Lung (tissue), 12 donors: ENCODE results near the gene DCAF10. TPM values are rescaled to one million over a fixed set of nuclear protein-coding genes. Genes with fewer than 3 reads are reported as not detected.

Source experiments
- ATAC-seq: fragments of 200-7000 bp; cut with Tn5 transposase; one replicate; pipeline ENCODE4 v1.9.1; 2020; ENCODE audit warnings: moderate number of reproducible peaks; ENCODE audit not compliant: insufficient read depth, low FRiP score
- DNase-seq, 3 donors: peaks; one replicate each; pipeline ENCODE4 v3.0.0-alpha.2; 2013 to 2017
- H3K27ac ChIP-seq, 2 donors: one replicate each; pipeline ENCODE4 v1.5.1; 2013; ENCODE audit warnings: mild to moderate bottlenecking in 2 of 2, moderate library complexity in 2 of 2, control low read depth in 1 of 2, inconsistent platforms in 1 of 2, low read depth in 1 of 2, low read length in 1 of 2
- H3K27me3 ChIP-seq, 3 donors: one replicate each; pipeline ENCODE4 v1.5.1; 2013; ENCODE audit warnings: low read length in 2 of 3; ENCODE audit not compliant: control insufficient read depth in 3 of 3, insufficient read depth in 3 of 3
- H3K36me3 ChIP-seq, 4 donors: one replicate each; pipeline ENCODE4 v1.5.1; 2013; ENCODE audit warnings: low read length in 4 of 4, mild to moderate bottlenecking in 1 of 4, moderate library complexity in 1 of 4; ENCODE audit not compliant: control insufficient read depth in 4 of 4, insufficient read depth in 4 of 4
- H3K4me1 ChIP-seq, 5 donors: one replicate each; pipeline ENCODE4 v1.5.1; 2013; ENCODE audit warnings: low read length in 5 of 5, mild to moderate bottlenecking in 2 of 5, moderate library complexity in 1 of 5; ENCODE audit not compliant: control insufficient read depth in 5 of 5, insufficient read depth in 5 of 5
- H3K4me3 ChIP-seq: one replicate; pipeline ENCODE4 v1.5.1; 2013; ENCODE audit warnings: mild to moderate bottlenecking, control low read depth, moderate library complexity
- H3K9ac ChIP-seq, 2 donors: one replicate each; pipeline ENCODE4 v1.5.1; 2013; ENCODE audit warnings: low read length in 2 of 2, control low read depth in 1 of 2; ENCODE audit not compliant: insufficient read depth in 1 of 2
- H3K9me3 ChIP-seq, 4 donors: one replicate each; pipeline ENCODE4 v1.5.1; 2013; ENCODE audit warnings: low read length in 3 of 4, mild to moderate bottlenecking in 1 of 4, moderate library complexity in 1 of 4; ENCODE audit not compliant: control insufficient read depth in 4 of 4, insufficient read depth in 3 of 4
- CTCF ChIP-seq: IDR thresholded peaks from 2 replicates; pipeline ENCODE4 v1.5.1; 2012; ENCODE audit warnings: mild to moderate bottlenecking; ENCODE audit errors: control extremely low read depth, extremely low read depth
- WGBS, 2 donors: extraction: QIAGEN DNeasy Blood & Tissue Kit; methylation state at CpG; one replicate each; pipeline ENCODE4 v1.1.7; 2013; 5-methylcytosine and 5-hydroxymethylcytosine counted together
- polyA plus RNA-seq, 2 donors: library from polyadenylated mRNA; stranded (reverse); fragments of 200-250 nt; gene quantifications; one replicate each; pipeline ENCODE4 v1.2.1, GENCODE V29; 2013
- total RNA-seq, 2 donors: library from RNA; depleted of rRNA in 1 of 2; stranded (reverse); fragments of >200 nt in 1 of 2; gene quantifications; one replicate each; pipeline ENCODE4 v1.2.1, GENCODE V29; 2014 to 2021
- donor health status: control.
- donor health status: control.
- donor health status: Bipolar disorder and iron deficiency.
- donor health status: healthy.
- donor health status: DM: yes; HTN: yes; CAD: no.

The DCAF10 gene
- total and polyA plus RNA-seq, 4 donors: 5.8 to 35.5 (median 13.8) TPM

- Histone ChIP-seq H3K4me3 (peak within 1 kb of the TSS; percentile 75), H3K36me3 (peaks cover 2 to 6% (median 3%) of the 10 kb centered on the region in 4 donors), H3K9me3 (no peaks in the 10 kb centered on the region), H3K27ac (peak within 1 kb of the TSS; percentile 72 to 82), H3K9ac (peak within 1 kb of the TSS; percentile 65 to 69), H3K27me3 (no peaks in the 10 kb centered on the region), H3K4me1 (peaks cover 6 to 19% (median 8%) of the 10 kb centered on the region in 5 donors)
- ATAC-seq (peak; percentile 87), DNase-seq (peak; percentile 96 to 97 (median 97))
- peak; percentile 57 for TF ChIP-seq CTCF
- WGBS, 2 donors: 0% methylated on average over 63 to 84 of the region's 84 CpGs
Observed at GRCh38 chr9:37903647-37904444, 103.2 kb downstream of the DCAF10 start, which contains the start of gene SLC25A51. TSS of gene SLC25A51 (minus strand) at chr9:37904127. CDS start at chr9:37888550, 15,577 bp downstream.

GRCh38 chr9:37904445-37905130, 104.0 kb downstream of the DCAF10 start:
- H3K27ac ChIP-seq: peak overlapping the region; percentile 72 to 82
- peak overlapping the region; percentile 65 to 69 for H3K9ac ChIP-seq
- H3K27me3 ChIP-seq: no peaks in the 10 kb centered on the region
- H3K36me3 ChIP-seq: peaks cover 0 to under 1% (median 0%) of the 10 kb centered on the region in 4 donors
- H3K4me1 ChIP-seq: peaks cover 6 to 19% (median 9%) of the 10 kb centered on the region in 5 donors
- TF ChIP-seq CTCF: no peak
- WGBS, 2 donors: 31 to 32% methylated on average over 36 of the region's 36 CpGs
- DNase-seq: peak; percentile 38 to 73 (median 71)
- H3K4me3 ChIP-seq: peak overlapping the region; percentile 75
- no peak for ATAC-seq
- no peaks in the 10 kb centered on the region for H3K9me3 ChIP-seq

- Histone ChIP-seq H3K27ac (peak overlapping the region in 1 of 2 donors; percentile 72), H3K4me3 (no peak overlapping the region), H3K9ac (no peak overlapping the region), H3K9me3 (no peaks in the 10 kb centered on the region), H3K27me3 (no peaks in the 10 kb centered on the region), H3K4me1 (peaks cover 6 to 19% (median 9%) of the 10 kb centered on the region in 5 donors), H3K36me3 (no peaks in the 10 kb centered on the region)
- 81 to 90% methylated on average over 10 of the region's 10 CpGs for WGBS, 2 donors
- TF ChIP-seq CTCF: no peak
- ATAC-seq: no peak
- no peak for DNase-seq
Observed at GRCh38 chr9:37905131-37905505, 104.5 kb downstream of the DCAF10 start.
